Type B pancreatic cell (in vitro differentiated cells): ENCODE results near the gene SLC52A1. TPM values are rescaled to one million over a fixed set of nuclear protein-coding genes. Genes with fewer than 3 reads are reported as not detected.
A peak's percentile ranks its signal among the peaks of the same experiment; 100 is the strongest.

Experiments
- DNase-seq: peaks from one replicate; pipeline ENCODE4 v3.0.0; 2021; ENCODE audit warnings: mixed read lengths; ENCODE audit not compliant: unreplicated experiment; ENCODE audit errors: extremely low spot score
- H3K27ac Mint-ChIP-seq: 2 replicates; pipeline ENCODE4 v1.8.0; 2021; ENCODE audit warnings: mild to moderate bottlenecking, mixed read lengths
- H3K27me3 Mint-ChIP-seq: 2 replicates; pipeline ENCODE4 v1.8.0; 2021; ENCODE audit warnings: mixed read lengths
- H3K36me3 Mint-ChIP-seq: 2 replicates; pipeline ENCODE4 v1.8.0; 2021; ENCODE audit warnings: mixed read lengths
- H3K4me1 Mint-ChIP-seq: one replicate; pipeline ENCODE4 v1.8.0; 2021; ENCODE audit warnings: mixed read lengths; ENCODE audit not compliant: unreplicated experiment
- H3K4me3 Mint-ChIP-seq: 2 replicates; pipeline ENCODE4 v1.8.0; 2021; ENCODE audit warnings: mild to moderate bottlenecking, mixed read lengths
- H3K9me3 Mint-ChIP-seq: 2 replicates; pipeline ENCODE4 v1.8.0; 2021; ENCODE audit warnings: mixed read lengths
- CTCF ChIP-seq: fragments of 200-600 bp; sonication (generic); conservative IDR thresholded peaks from 2 replicates; pipeline ENCODE4 v1.5.0; 2021; ENCODE audit warnings: antibody characterized with exemption, mild to moderate bottlenecking
- total RNA-seq: library from RNA; stranded (reverse); gene quantifications from 2 replicates; pipeline ENCODE4 v1.2.1, GENCODE V29; 2021; ENCODE audit warnings: low replicate concordance

The SLC52A1 gene
- total RNA-seq, 1 donor from 2014 or later, result 0.19 TPM

GRCh38 chr17:5042157-5043022 lies 7.2 kb upstream of the SLC52A1 start:
- no peaks in the 10 kb centered on the region for H3K9me3 Mint-ChIP-seq
- H3K36me3 Mint-ChIP-seq, result no peaks in the 10 kb centered on the region
- TF ChIP-seq CTCF, result no peak
- no peak overlapping the region for H3K27ac Mint-ChIP-seq
- H3K4me3 Mint-ChIP-seq, result no peak overlapping the region
- no peak for DNase-seq
- H3K27me3 Mint-ChIP-seq, result peaks cover 4% of the 10 kb centered on the region
- H3K4me1 Mint-ChIP-seq, result no peaks in the 10 kb centered on the region

- no peak for TF ChIP-seq CTCF
- Mint-ChIP-seq H3K36me3 (no peaks in the 10 kb centered on the region), H3K4me3 (no peak overlapping the region)
These were observed 575 bp downstream of the SLC52A1 start for GRCh38 chr17:5034651-5035050.

GRCh38 chr17:5034063-5034462 lies 1.2 kb downstream of the SLC52A1 start:
- H3K9me3 Mint-ChIP-seq, result no peaks in the 10 kb centered on the region
- H3K4me1 Mint-ChIP-seq, result peaks cover 4% of the 10 kb centered on the region
- DNase-seq, result no peak
- H3K27me3 Mint-ChIP-seq, result peaks cover 35% of the 10 kb centered on the region
- TF ChIP-seq CTCF, result no peak
- H3K4me3 Mint-ChIP-seq, result no peak overlapping the region
- H3K36me3 Mint-ChIP-seq, result no peaks in the 10 kb centered on the region
- H3K27ac Mint-ChIP-seq, result no peak overlapping the region

More at GRCh38 chr17:5034651-5035050, 575 bp downstream of the SLC52A1 start:
- H3K4me1 Mint-ChIP-seq, result peaks cover 4% of the 10 kb centered on the region
- peaks cover 33% of the 10 kb centered on the region for H3K27me3 Mint-ChIP-seq
- no peaks in the 10 kb centered on the region for H3K9me3 Mint-ChIP-seq
- H3K27ac Mint-ChIP-seq, result no peak overlapping the region
- no peak for DNase-seq

GRCh38 chr17:5033352-5034015 lies 1.7 kb downstream of the SLC52A1 start:
- Mint-ChIP-seq H3K27me3 (peaks cover 35% of the 10 kb centered on the region), H3K4me1 (peaks cover 4% of the 10 kb centered on the region), H3K4me3 (no peak overlapping the region), H3K9me3 (no peaks in the 10 kb centered on the region), H3K27ac (no peak overlapping the region), H3K36me3 (no peaks in the 10 kb centered on the region)
- no peak for DNase-seq
- TF ChIP-seq CTCF, result peak; percentile 45

DNA sequence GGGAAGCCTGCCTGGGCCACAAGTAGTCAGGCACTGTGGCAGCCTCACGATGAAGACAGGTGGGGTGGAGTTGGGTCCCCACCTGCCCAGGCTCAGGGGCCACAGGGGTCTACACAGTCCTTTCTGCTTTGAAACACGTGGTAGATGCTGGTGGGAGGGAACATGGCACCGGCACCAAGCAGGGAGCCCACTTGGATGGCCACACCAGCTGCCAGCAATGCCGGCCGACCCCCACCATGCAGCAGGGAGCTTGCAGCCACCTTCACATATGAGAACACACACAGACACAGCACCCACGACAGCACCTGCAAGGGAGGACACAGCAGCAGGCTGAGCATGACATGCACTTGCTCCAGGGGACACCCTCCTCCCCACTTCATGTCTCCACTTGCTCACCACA lies 2.4 kb downstream of the SLC52A1 start:
- Mint-ChIP-seq H3K9me3 (no peaks in the 10 kb centered on the region), H3K4me1 (peaks cover 4% of the 10 kb centered on the region), H3K27ac (no peak overlapping the region), H3K36me3 (no peaks in the 10 kb centered on the region), H3K27me3 (peaks cover 35% of the 10 kb centered on the region), H3K4me3 (no peak overlapping the region)
- no peak for TF ChIP-seq CTCF
- no peak for DNase-seq
